Measurements from ENCODE around the gene HACE1.
"Not testable (repeated sequence)": the region's sequence is repeated elsewhere in the genome, so short reads cannot be mapped to it uniquely, and the experiment has no call there.

HACE1 gene

DNA sequence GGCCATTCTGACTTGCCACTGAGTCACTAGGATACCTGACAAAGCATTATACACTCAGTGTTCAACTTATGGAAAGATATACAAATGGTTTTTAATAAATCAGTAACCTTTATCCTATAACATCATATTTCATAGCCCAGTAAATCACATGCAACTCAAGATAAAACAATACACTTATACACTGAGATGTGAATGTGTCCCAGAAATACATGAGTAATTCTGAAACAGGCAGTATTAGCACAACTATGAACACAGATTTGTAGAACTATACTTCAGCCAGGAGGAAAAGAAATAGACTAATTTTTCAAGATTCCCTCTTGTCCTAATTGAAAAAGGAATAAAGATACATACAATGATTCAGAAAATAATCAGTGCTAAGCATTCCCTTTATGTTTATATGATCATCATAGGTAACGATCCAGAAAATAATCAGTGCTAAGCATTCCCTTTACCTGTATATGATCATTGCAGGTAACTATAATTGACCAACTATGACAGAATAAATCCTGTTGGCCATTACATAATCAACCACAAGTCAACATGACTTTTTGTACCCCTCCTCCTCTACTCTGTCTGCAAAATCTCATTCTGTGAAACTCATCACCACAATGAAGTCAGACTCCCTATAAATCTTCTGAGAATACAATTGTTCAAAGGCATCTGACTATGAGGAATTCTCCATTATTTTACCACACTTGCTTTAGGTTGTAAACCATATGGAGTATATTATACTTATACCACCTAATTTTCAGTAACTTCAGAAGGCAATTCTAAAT is 30.3 kb downstream of the HACE1 start:
- DNase-seq, result no peak

DNA sequence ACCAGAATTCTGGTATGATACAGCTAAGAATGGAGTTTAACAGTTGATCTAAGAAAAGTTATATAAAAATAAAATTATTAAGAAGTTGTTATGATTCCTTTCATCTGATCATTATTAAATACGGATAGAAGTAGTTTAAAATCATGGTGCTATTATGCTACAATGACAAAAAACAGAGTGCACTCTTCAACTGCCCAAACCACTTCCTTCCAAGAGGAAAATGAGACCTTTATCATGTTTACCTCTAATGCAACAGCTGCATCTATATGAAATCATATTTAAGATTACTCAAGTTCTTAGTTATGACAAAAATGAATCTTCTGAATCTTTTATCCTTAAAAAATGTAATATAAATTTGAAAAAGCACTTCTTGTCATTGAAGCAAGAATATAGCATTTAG is 31.2 kb downstream of the HACE1 start:
- DNase-seq, result no peak

DNA sequence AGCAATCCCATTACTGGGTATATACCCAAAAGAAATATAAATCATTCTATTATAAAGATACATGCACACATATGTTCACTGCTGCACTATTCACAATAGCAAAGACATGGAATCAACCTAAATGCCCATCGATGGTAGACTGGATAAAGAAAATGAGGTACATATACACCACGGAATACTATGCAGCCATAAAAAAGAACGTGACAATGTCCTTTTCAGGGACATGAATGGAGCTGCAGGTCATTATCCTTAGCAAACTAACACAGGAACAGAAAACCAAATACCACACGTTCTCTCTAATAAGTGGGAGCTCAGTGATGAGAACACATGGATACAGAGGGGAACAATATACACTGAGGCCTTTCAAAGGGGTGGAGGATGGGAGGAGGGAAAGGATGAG is 38.9 kb downstream of the HACE1 start:
- DNase-seq, result not testable (repeated sequence)

DNA sequence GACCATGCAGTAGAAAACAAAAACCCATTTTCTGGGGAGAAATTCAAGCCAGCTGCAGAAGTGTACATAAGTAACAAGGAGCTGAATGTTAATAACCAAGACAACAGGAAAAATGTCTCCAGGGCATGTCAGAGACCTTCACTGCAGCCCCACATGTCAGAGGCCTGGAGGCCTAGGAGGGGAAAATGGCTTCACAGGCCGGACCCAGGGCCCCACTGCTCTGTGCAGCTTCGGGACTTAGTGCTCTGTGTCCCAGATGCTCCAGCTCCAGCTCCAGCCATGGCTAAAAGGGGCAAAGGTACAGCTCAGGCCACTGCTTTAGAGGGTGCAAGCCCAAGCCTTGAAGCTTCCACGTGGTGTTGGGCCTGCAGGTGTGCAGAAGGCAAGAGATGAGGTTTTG is 43.6 kb downstream of the HACE1 start:
- no peak for DNase-seq

DNA sequence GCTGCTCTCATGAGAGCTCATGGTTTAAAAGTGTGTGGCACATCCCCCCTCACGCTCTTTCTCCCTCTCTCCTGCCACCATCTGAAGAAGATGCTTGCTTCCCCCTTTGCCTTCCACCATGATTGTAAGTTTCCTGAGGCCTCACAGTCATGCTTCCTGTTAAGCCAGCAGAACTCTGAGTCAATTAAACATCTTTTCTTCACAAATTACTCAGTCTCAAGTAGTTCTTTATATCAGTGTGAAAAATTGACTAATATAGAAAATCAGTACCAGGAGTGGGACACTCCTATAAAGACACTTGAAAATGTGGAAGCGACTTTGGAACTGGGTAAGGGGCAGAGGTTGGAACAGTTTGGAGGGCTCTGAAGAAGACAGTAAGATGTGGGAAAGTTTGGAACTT is 45.0 kb downstream of the HACE1 start:
- DNase-seq, result no peak

DNA sequence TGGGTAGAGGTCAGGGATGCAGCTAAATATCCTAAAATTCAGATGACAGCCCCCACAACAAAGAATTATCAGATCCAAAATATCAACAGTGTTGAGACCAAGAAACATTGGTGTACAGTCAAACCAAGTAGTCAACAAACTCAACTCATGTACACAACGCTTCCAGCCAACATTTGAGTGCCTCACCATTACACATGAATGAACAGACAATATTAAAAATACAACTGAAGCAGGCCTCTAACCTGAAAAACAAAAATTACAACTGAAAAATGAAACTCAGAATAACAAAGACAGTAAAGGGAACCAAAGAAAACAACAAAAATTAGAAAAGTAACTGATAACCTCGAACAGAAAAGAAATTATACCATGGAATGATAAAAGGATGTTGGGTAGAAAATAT is 46.2 kb downstream of the HACE1 start:
- DNase-seq, result no peak

DNA sequence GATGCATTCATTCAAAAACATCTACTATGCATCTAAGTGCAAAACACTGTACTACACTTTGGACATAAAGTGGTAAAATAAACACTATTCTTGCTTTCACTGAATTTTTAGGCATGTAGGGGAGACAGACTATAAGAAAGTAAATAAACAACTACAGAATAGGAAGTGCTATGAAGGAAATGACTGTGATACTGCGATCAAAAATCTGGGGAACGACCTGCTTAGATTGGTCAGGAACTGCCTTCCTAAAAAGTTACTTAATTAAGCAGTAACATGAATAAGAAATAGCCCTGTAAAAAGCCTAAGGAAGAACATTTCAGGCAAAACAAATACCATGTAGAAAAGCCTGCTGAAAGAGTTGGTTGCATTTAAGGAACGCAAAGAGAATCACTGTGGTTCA is 50.6 kb downstream of the HACE1 start:
- DNase-seq, result no peak

DNA sequence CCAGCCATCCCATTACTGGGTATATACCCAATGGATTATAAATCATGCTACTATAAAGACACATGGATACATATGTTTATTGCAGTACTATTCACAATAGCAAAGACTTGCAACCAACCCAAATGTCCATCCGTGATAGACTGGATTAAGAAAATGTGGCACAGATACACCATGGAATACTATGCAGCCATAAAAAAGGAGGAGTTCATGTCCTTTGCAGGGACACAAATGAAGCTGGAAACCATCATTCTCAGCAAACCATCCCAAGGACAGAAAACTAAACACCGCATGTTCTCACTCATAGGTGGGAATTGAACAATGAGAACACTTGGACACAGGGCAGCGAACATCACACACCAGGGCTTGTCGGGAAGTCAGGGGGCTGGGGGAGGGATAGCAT is 54.4 kb downstream of the HACE1 start:
- DNase-seq, result not testable (repeated sequence)

DNA sequence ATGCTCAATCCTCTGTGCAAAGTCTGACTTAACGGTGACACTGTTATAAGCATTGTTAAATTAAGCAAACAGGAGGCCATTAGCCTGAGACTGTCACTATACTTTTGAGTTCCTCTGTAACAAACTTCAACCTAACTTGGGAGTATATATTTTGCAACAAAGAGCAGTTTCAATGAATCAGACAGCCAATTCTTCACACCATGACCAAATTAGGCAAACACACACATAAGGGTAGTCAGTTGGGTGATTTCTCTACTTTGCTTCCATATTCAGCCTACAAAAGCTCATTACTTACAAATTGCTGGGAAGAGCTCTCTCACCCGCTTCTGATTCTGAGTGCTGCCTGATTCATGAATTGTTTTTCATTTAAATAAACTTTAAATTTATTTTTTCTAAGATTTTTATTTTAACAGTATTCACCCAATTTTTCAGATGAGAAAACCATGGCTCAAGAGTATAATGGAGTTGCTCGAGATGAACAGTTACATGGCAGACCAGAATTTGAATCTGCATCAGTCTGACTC is 60.5 kb downstream of the HACE1 start:
- no peak for DNase-seq

DNA sequence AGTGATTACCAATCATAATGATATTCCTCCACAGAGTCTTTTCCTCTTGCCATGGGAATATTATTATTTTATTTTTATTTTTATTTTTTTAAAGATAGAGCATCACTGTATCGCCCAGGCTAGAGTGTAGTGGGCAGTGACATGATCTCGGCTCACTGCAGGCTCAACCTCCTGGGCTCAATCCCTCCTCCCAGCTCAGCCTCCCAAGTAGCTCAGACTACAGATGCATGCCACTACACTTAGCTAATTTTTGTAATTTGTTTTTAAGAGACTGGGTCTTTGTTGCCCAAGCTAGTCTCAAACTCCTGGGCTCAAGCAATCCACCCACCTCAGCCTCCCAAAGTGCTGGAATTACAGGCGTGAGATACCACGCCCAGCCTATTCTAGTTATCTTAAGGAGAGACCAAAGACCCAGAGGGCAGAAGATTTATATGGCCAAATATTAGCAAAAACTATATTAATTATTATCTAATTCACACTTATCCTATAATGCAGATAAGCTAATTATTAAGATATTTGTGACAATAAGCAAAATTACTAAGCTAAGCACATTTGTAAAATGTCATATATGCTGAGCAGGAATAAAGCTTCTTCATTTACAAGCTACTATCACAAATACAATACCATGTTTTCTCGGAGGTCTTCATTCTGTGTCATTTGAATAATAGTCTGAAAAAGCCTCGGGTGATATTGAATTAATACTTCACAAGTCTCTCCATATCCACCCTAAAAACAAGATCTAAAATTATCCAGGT is 63.5 kb downstream of the HACE1 start:
- no peak for DNase-seq

DNA sequence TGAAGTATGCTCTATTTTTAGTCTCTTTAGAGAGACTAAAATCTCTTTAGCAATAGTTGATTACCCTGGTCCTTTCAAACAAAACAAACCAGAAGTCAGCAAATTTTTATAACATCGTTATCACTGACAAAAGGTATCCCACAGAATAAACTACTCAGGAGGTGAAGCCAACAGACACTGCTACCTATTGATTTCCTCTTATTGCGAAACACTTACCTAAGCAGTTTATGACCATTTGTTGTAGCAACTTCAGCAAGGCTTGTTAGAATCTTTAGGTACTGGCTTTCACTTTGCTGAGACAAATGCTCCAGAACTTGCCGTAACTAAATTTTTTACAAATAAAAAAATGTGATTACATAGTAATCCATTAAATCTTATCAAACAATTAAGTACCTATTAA is 64.4 kb downstream of the HACE1 start:
- DNase-seq, result no peak

DNA sequence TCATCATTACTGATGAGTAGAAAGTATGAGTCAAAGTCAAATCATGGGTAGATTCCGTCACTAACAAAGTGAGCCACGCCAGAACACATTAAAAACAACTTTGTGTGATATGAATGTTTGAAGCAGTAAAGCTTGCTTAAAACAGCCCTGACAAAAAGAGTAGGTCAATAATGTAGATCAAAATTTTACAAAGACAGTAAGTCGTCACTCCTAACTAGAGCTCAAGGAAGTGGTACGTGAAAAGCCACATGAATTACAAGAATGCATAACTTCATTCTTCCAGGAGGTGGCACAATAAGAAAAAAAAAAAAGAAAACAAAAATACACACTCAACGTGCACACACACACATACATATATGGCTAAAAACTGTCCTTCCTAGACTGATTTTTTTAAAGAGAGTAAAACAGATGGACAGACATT is 69.9 kb downstream of the HACE1 start:
- peak; percentile 58 for DNase-seq

DNA sequence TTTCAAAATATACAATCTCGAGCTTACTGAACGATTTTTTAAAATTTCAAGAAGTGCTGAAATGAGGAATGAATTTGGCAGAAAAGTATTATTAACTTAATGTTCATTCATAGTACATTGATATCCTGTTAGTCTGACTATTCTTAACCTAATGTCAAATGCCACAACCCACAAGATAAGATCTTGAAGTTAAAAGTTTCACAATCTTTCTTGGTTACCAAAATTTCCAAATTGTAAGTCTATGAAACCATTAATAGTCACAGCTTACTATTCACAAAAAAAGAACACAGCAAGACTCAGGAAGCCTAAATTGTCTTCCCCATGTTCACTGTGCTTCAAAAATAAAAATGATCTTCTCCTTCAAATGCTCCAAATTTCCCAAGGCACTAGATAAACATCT is 71.3 kb downstream of the HACE1 start:
- DNase-seq, result peak; percentile 22

DNA sequence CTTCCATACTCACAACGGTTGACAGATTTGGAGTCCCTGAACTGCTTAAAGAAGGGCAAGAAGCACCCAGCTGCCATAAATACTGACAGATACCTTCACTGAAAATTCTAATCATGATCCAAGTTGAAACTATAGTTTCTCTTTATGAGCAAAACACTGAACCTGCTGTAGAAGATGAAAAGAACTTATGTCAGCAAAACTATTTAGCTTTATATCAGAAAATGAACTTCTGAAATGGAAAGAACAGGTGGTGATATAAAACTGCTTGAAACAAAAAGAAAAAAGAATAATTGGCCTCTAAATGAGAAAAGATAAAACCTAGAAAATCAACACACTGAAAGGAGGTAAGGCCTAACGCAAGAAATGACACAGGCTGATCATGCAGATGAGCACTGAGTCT is 72.4 kb downstream of the HACE1 start:
- DNase-seq, result no peak

DNA sequence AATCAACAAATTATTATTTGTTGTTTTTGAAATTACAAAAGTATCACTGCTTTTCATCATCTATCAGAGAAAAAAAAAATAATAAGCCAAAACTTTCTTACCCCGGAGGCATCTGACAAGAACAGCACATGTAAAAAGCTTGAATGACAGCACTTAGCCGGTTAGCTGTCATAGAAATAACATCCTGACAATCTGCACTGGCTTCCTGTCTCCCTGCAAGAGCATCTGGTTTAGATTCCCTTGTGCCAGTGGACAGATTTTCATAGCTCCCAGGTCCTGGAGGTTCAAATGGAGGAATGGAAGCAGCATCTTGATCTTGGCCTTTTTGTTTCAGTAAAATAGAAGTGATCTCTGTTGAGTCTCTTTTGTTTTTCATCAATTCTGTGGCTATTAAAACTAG is 74.8 kb downstream of the HACE1 start:
- DNase-seq, result no peak

DNA sequence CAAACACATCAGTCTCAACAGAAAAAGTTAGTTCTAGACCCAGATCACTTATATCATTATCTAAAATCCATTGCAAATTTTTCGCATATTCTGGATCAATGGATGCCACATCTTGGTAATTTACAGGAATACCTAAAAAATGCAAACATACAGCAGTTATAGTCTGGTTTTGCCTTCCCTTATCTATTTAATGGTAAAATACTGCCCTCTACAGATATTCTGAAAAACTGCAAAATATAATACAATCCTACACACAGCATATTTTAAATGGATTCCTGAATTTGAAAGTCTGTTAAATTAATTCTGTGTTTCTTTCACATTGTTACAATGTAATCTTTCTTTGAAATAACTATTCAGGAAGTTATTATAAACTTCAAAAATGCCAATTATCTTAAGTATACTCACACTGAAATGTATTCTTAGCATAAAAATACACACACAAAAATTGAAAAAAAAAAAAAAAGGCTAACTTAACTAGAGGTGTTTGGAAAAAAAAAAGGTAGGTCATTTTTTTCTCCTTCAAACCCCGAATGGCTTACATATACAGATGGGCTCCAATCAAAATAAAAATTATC is 88.4 kb downstream of the HACE1 start:
- DNase-seq, result peak; percentile 35

DNA sequence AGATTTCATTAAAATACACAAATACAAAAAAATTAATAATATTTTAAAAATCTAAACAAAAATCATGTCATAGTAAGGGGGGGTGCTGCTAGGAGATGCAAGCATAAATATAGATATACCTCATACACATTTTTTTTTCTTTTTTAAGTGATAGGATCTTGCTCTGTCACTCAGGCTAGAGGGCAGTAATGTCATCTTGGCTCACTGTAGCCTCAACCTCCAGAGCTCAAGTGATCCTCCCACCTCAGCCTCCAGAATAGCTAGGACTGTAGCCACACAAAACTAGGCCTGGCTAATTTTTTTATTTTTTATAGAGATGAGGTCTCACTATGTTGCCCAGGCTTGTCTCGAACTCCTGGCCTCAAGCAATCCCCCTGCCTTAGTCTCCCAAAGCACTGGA is 90.8 kb downstream of the HACE1 start:
- no peak for DNase-seq

DNA sequence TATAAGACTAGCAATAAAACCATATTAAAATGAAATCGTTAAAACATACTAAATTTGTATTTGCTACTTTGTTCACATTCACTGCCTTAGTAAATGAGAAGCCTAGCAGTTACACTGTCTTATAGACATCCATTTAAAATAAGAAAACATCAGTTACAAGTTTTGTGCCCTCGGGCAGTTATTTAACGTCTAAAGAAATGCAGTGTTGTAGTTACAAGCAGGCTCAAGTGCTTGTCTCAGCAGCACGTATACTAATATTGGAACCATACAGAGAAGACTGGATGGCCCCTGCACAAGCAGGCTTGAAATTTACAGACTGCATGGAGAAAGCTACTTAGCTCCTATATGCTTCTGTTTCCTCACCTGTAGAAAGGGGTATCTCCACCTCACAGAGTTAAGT is 93.1 kb downstream of the HACE1 start:
- DNase-seq, result no peak

DNA sequence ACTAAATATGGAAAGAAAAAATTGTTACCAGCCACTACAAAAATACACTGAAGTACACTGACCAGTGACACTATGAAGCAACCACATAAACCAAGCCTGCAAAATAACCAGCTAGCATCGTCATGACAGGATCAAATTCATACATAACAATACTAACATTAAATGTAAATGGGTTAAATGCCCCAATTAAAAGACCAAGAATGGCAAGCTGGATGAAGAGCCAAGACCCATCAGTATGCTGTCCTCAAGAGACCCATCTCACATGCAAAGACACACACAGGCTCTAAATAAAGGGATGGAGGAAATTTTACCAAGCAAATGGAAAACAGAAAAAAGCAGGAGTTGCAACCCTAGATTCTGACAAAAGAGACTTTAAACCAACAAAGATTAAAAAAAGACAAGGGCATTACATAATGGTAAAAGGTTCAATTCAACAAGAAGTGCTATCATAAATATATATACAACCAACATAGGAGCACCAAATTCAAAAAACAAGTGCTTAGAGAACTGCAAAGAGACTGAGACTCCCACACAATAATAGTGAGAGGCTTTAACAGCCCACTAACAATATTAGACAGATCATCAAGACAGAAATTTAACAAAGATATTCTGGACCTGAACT is 104.8 kb downstream of the HACE1 start:
- no peak for DNase-seq

DNA sequence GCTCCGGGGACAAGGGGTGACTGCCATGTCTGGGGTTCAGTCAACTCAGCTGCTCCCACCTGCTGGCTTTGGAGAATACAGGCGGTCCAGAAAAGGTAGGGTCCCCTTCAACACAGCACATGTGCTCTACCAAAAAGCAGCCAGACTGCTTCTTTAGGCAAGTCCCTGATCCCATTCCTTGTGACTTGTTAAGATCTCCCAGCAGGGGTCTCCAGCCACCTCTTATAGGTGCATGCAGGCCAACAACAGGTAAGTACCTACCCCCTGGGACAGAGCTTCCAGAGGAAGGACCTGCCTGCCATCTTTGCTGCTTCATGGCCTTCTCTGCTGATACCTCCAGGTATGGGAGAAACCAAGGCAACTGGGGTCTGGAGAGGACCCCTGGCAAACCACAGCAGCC is 106.5 kb downstream of the HACE1 start:
- DNase-seq, result no peak

DNA sequence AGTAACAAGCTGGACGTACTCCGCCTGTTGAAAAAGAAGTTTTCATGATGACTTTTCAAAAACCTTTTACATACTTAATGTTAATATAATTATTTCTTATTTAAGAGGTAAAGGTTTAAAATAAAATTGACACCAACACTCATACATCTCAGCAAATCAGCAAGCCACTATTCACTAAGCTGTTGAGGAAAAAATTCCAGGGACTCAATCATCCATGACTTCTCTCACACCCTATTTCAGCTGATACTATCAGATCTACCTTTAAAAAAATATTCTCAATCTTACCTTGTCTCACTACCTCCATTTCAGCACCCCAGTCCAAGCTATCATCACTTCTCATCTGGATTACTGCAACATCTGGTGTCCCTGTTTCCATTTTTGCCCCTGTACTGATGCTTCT is 109.3 kb downstream of the HACE1 start:
- DNase-seq, result no peak

DNA sequence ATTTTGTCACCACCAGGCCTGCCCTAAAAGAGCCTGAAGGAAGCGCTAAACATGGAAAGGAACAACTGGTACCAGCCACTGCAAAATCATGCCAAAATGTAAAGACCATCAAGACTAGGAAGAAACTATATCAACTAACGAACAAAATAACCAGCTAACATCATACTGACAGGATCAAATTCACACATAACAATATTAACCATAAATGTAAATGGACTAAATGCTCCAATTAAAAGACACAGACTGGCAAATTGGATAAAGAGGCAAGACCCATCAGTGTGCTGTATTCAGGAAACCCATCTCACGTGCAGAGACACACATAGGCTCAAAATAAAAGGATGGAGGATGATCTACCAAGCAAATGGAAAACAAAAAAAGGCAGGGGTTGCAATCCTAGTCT is 120.6 kb downstream of the HACE1 start:
- DNase-seq, result not testable (repeated sequence)

DNA sequence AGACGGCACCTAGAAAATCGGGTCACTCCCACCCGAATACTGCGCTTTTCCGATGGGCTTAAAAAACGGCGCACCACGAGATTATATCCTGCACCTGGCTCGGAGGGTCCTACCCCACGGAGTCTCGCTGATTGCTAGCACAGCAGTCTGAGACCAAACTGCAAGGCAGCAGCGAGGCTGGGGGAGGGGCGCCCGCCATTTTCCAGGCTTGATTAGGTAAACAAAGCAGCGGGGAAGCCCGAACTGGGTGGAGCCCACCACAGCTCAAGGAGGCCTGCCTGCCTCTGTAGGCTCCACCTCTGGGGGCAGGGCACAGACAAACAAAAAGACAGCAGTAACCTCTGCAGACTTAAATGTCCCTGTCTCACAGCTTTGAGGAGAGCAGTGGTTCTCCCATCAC is 122.2 kb downstream of the HACE1 start:
- DNase-seq, result not testable (repeated sequence)

Data from central memory CD4-positive, alpha-beta T cell (primary cell).